ENCODE results near the gene NXPH3.

DNA sequence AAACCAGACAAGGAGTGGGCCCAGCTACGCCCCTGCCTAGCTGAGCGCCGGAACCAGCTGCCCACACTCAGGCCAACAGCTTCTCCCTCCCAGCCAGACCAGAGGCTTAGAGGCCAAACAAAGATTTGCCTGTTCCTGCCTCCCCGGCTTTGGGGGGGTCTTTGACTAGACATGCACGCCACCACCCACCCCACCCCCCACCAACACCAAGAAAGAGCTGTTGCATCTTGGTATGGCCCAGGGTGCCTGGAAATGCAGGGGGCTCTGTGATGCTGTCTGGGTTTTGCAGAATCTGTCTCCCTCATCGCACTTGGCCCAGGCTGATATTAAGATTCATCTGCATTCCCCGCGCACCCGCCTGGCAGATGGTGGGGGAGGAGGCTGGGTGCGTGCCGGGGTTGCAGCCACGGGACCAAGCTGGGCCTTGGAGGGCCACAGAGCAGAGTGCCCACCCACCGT, 1.3 kb upstream of the NXPH3 start:
- TF ChIP-seq, protein P1, sequence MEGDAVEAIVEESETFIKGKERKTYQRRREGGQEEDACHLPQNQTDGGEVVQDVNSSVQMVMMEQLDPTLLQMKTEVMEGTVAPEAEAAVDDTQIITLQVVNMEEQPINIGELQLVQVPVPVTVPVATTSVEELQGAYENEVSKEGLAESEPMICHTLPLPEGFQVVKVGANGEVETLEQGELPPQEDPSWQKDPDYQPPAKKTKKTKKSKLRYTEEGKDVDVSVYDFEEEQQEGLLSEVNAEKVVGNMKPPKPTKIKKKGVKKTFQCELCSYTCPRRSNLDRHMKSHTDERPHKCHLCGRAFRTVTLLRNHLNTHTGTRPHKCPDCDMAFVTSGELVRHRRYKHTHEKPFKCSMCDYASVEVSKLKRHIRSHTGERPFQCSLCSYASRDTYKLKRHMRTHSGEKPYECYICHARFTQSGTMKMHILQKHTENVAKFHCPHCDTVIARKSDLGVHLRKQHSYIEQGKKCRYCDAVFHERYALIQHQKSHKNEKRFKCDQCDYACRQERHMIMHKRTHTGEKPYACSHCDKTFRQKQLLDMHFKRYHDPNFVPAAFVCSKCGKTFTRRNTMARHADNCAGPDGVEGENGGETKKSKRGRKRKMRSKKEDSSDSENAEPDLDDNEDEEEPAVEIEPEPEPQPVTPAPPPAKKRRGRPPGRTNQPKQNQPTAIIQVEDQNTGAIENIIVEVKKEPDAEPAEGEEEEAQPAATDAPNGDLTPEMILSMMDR (IDR thresholded peaks at IDR 0.05): no peak
- no peak for TF ChIP-seq POLR2A (IDR thresholded peaks at IDR 0.05)
